Measurements from ENCODE around the gene UPK2. TPM values are rescaled to one million over a fixed set of nuclear protein-coding genes. Genes with fewer than 3 reads are reported as not detected.

Gene UPK2
- not detected in 2 replicates for total RNA-seq (2012; rRNA removed)

- H3K9ac ChIP-seq (ENCODE audit: low read depth, low read length) = no peak within 1 kb of the TSS
- peaks cover 57% of the 10 kb centered on the region for H3K27me3 ChIP-seq (ENCODE audit: control insufficient read depth, insufficient read depth, low read length)
- no peak within 1 kb of the TSS for H3K4me2 ChIP-seq (ENCODE audit: low read length)
- no peaks in the 10 kb centered on the region for H3K36me3 ChIP-seq (ENCODE audit: insufficient read depth, low read length)
- no peaks in the 10 kb centered on the region for H3K9me3 ChIP-seq (replicated peaks; ENCODE audit: low read length)
- no peak within 1 kb of the TSS for H3K4me3 ChIP-seq (ENCODE audit: low read length)
- no peaks in the 10 kb centered on the region for H3K4me1 ChIP-seq (ENCODE audit: control insufficient read depth, insufficient read depth, low read length)
These were observed at the start of gene UPK2 for GRCh38 chr11:118956094-118956846. UPK2 (plus strand) TSS chr11:118956298; CDS start chr11:118956351, 53 bp downstream.

- H3K4me2 ChIP-seq (ENCODE audit: low read length) = no peak overlapping the region
- no peak overlapping the region for H3K4me3 ChIP-seq (ENCODE audit: low read length)
- H3K9ac ChIP-seq (ENCODE audit: low read depth, low read length) = no peak overlapping the region
- H3K27me3 ChIP-seq (ENCODE audit: control insufficient read depth, insufficient read depth, low read length) = no peaks in the 10 kb centered on the region
- H3K36me3 ChIP-seq (ENCODE audit: insufficient read depth, low read length) = peaks cover 37% of the 10 kb centered on the region
- H3K9me3 ChIP-seq (replicated peaks; ENCODE audit: low read length) = no peaks in the 10 kb centered on the region
- peaks cover 45% of the 10 kb centered on the region for H3K4me1 ChIP-seq (ENCODE audit: control insufficient read depth, insufficient read depth, low read length)
These were observed 48.8 kb upstream of the UPK2 start for GRCh38 chr11:118907051-118908042.

GRCh38 chr11:118908264-118908663, 47.8 kb upstream of the UPK2 start:
- peaks cover 54% of the 10 kb centered on the region for H3K4me1 ChIP-seq (ENCODE audit: control insufficient read depth, insufficient read depth, low read length)
- no peaks in the 10 kb centered on the region for H3K9me3 ChIP-seq (replicated peaks; ENCODE audit: low read length)
- H3K36me3 ChIP-seq (ENCODE audit: insufficient read depth, low read length) = peaks cover 31% of the 10 kb centered on the region
- no peak overlapping the region for H3K4me3 ChIP-seq (ENCODE audit: low read length)
- no peak overlapping the region for H3K4me2 ChIP-seq (ENCODE audit: low read length)
- H3K27me3 ChIP-seq (ENCODE audit: control insufficient read depth, insufficient read depth, low read length) = no peaks in the 10 kb centered on the region
- H3K9ac ChIP-seq (ENCODE audit: low read depth, low read length) = no peak overlapping the region

- peaks cover 62% of the 10 kb centered on the region for H3K4me1 ChIP-seq (ENCODE audit: control insufficient read depth, insufficient read depth, low read length)
- H3K4me3 ChIP-seq (ENCODE audit: low read length) = peak overlapping the region; percentile 68
- no peaks in the 10 kb centered on the region for H3K9me3 ChIP-seq (replicated peaks; ENCODE audit: low read length)
- peak overlapping the region; percentile 91 for H3K4me2 ChIP-seq (ENCODE audit: low read length)
- H3K36me3 ChIP-seq (ENCODE audit: insufficient read depth, low read length) = peaks cover 23% of the 10 kb centered on the region
- H3K27me3 ChIP-seq (ENCODE audit: control insufficient read depth, insufficient read depth, low read length) = no peaks in the 10 kb centered on the region
- H3K9ac ChIP-seq (ENCODE audit: low read depth, low read length) = peak overlapping the region; percentile 88
These were observed 47.0 kb upstream of the UPK2 start for GRCh38 chr11:118908901-118909618.

- Histone ChIP-seq H3K4me1 (ENCODE audit: control insufficient read depth, insufficient read depth, low read length) (peaks cover 69% of the 10 kb centered on the region), H3K9me3 (replicated peaks; ENCODE audit: low read length) (no peaks in the 10 kb centered on the region), H3K36me3 (ENCODE audit: insufficient read depth, low read length) (peaks cover 23% of the 10 kb centered on the region), H3K4me2 (ENCODE audit: low read length) (peak overlapping the region; percentile 91), H3K27me3 (ENCODE audit: control insufficient read depth, insufficient read depth, low read length) (no peaks in the 10 kb centered on the region), H3K4me3 (ENCODE audit: low read length) (peak overlapping the region; percentile 68), H3K9ac (ENCODE audit: low read depth, low read length) (peak overlapping the region; percentile 88)
These were observed 46.3 kb upstream of the UPK2 start for GRCh38 chr11:118909619-118910308.

- Histone ChIP-seq H3K4me2 (ENCODE audit: low read length) (peak overlapping the region; percentile 91), H3K4me3 (ENCODE audit: low read length) (peak overlapping the region; percentile 68), H3K27me3 (ENCODE audit: control insufficient read depth, insufficient read depth, low read length) (no peaks in the 10 kb centered on the region), H3K4me1 (ENCODE audit: control insufficient read depth, insufficient read depth, low read length) (peaks cover 76% of the 10 kb centered on the region), H3K9me3 (replicated peaks; ENCODE audit: low read length) (no peaks in the 10 kb centered on the region), H3K9ac (ENCODE audit: low read depth, low read length) (peak overlapping the region; percentile 88), H3K36me3 (ENCODE audit: insufficient read depth, low read length) (peaks cover 23% of the 10 kb centered on the region)
These were observed 45.6 kb upstream of the UPK2 start for GRCh38 chr11:118910309-118911112.

- Histone ChIP-seq H3K4me2 (ENCODE audit: low read length) (peak overlapping the region; percentile 73), H3K9me3 (replicated peaks; ENCODE audit: low read length) (no peaks in the 10 kb centered on the region), H3K9ac (ENCODE audit: low read depth, low read length) (peak overlapping the region; percentile 82), H3K4me1 (ENCODE audit: control insufficient read depth, insufficient read depth, low read length) (peaks cover 84% of the 10 kb centered on the region), H3K4me3 (ENCODE audit: low read length) (peak overlapping the region; percentile 55), H3K36me3 (ENCODE audit: insufficient read depth, low read length) (peaks cover 20% of the 10 kb centered on the region), H3K27me3 (ENCODE audit: control insufficient read depth, insufficient read depth, low read length) (no peaks in the 10 kb centered on the region)
These were observed 44.8 kb upstream of the UPK2 start for GRCh38 chr11:118911113-118911879.

GRCh38 chr11:118911880-118912741, 44.0 kb upstream of the UPK2 start:
- Histone ChIP-seq H3K4me1 (ENCODE audit: control insufficient read depth, insufficient read depth, low read length) (peaks cover 91% of the 10 kb centered on the region), H3K9me3 (replicated peaks; ENCODE audit: low read length) (no peaks in the 10 kb centered on the region), H3K36me3 (ENCODE audit: insufficient read depth, low read length) (peaks cover 13% of the 10 kb centered on the region), H3K4me3 (ENCODE audit: low read length) (peak overlapping the region; percentile 55), H3K27me3 (ENCODE audit: control insufficient read depth, insufficient read depth, low read length) (no peaks in the 10 kb centered on the region), H3K9ac (ENCODE audit: low read depth, low read length) (peak overlapping the region; percentile 82), H3K4me2 (ENCODE audit: low read length) (peak overlapping the region; percentile 73)

- Histone ChIP-seq H3K4me1 (ENCODE audit: control insufficient read depth, insufficient read depth, low read length) (peaks cover 91% of the 10 kb centered on the region), H3K27me3 (ENCODE audit: control insufficient read depth, insufficient read depth, low read length) (no peaks in the 10 kb centered on the region), H3K9ac (ENCODE audit: low read depth, low read length) (peak overlapping the region; percentile 73), H3K4me3 (ENCODE audit: low read length) (peak overlapping the region; percentile 52), H3K36me3 (ENCODE audit: insufficient read depth, low read length) (peaks cover 5% of the 10 kb centered on the region), H3K4me2 (ENCODE audit: low read length) (peak overlapping the region; percentile 73), H3K9me3 (replicated peaks; ENCODE audit: low read length) (no peaks in the 10 kb centered on the region)
These were observed 43.2 kb upstream of the UPK2 start for GRCh38 chr11:118912742-118913410.
